GM23338 (cell line): Measurements from ENCODE around the gene PTBP3. TPM values are rescaled to one million over a fixed set of nuclear protein-coding genes. Genes with fewer than 3 reads are reported as not detected.

Experiments
- ATAC-seq: fragments of 200-7000 bp; cut with Tn5 transposase; 3 replicates; pipeline ENCODE4 v1.9.1; 2020
- DNase-seq: peaks from one replicate; pipeline ENCODE4 v3.0.0-alpha.2; 2015; ENCODE audit warnings: low spot score
- H2AFZ ChIP-seq: fragments of 200-600 bp; sonication (generic); 2 replicates; pipeline ENCODE4 v1.8.0; 2016; ENCODE audit warnings: antibody characterized with exemption, mild to moderate bottlenecking, moderate library complexity
- H3F3A ChIP-seq: fragments of 200-600 bp; sonication (generic); replicated peaks from 2 replicates; pipeline ENCODE4 v1.8.0; 2017; ENCODE audit warnings: antibody characterized with exemption, mixed run types, low read depth
- H3K27ac ChIP-seq: fragments of 200-600 bp; sonication (generic); 2 replicates; pipeline ENCODE4 v1.6.1; 2016; ENCODE audit warnings: low read depth
- H3K27me3 ChIP-seq: fragments of 200-600 bp; sonication (generic); 2 replicates; pipeline ENCODE4 v1.8.0; 2016; ENCODE audit warnings: mild to moderate bottlenecking, mixed run types, moderate library complexity; ENCODE audit not compliant: insufficient read depth
- H3K36me3 ChIP-seq: fragments of 200-600 bp; sonication (generic); 2 replicates; pipeline ENCODE4 v1.8.0; 2016; ENCODE audit warnings: mild to moderate bottlenecking; ENCODE audit not compliant: insufficient read depth
- H3K4me1 ChIP-seq: fragments of 200-600 bp; sonication (generic); 2 replicates; pipeline ENCODE4 v1.8.0; 2016; ENCODE audit warnings: mild to moderate bottlenecking, moderate library complexity; ENCODE audit not compliant: insufficient read depth
- H3K4me2 ChIP-seq: fragments of 200-600 bp; sonication (generic); 2 replicates; pipeline ENCODE4 v1.7.1; 2017; ENCODE audit warnings: mixed run types
- H3K4me3 ChIP-seq: fragments of 200-600 bp; sonication (generic); 2 replicates; pipeline ENCODE4 v1.6.1; 2016; ENCODE audit warnings: mixed run types
- H3K79me2 ChIP-seq: fragments of 200-600 bp; sonication (generic); replicated peaks from 2 replicates; pipeline ENCODE4 v1.8.0; 2017; ENCODE audit warnings: mild to moderate bottlenecking; ENCODE audit not compliant: insufficient read depth
- H3K9me2 ChIP-seq: fragments of 200-600 bp; sonication (generic); 2 replicates; pipeline ENCODE4 v1.8.0; 2017; ENCODE audit not compliant: insufficient read depth
- H4K20me1 ChIP-seq: fragments of 200-600 bp; sonication (generic); replicated peaks from 2 replicates; pipeline ENCODE4 v1.8.0; 2017; ENCODE audit warnings: mild to moderate bottlenecking; ENCODE audit not compliant: insufficient read depth
- H3K27ac Mint-ChIP-seq: 2 replicates; pipeline ENCODE4 v1.8.0; 2020; ENCODE audit warnings: inconsistent platforms, mild to moderate bottlenecking, moderate library complexity, mixed read lengths
- H3K27me3 Mint-ChIP-seq: 3 replicates; pipeline ENCODE4 v1.8.0; 2022; ENCODE audit warnings: low read depth, mild to moderate bottlenecking, moderate library complexity, mixed read lengths, inconsistent platforms; ENCODE audit not compliant: insufficient read depth, poor library complexity
- H3K36me3 Mint-ChIP-seq: 3 replicates; pipeline ENCODE4 v1.8.0; 2021; ENCODE audit warnings: low read depth, mild to moderate bottlenecking, inconsistent platforms, moderate library complexity, mixed read lengths
- H3K4me1 Mint-ChIP-seq: 3 replicates; pipeline ENCODE4 v1.8.0; 2020; ENCODE audit warnings: mild to moderate bottlenecking, inconsistent platforms, mixed read lengths
- H3K4me3 Mint-ChIP-seq: 3 replicates; pipeline ENCODE4 v1.8.0; 2021; ENCODE audit warnings: moderate library complexity, mild to moderate bottlenecking, inconsistent platforms, mixed read lengths
- H3K9me3 Mint-ChIP-seq: 3 replicates; pipeline ENCODE4 v1.8.0; 2020; ENCODE audit warnings: moderate library complexity, mild to moderate bottlenecking, inconsistent platforms, mixed read lengths
- CREB1 ChIP-seq: fragments of 250-450 bp; sonication (Bioruptor Pico); IDR thresholded peaks from 2 replicates; pipeline ENCODE4 v1.5.0; 2020; ENCODE audit warnings: low read depth, mild to moderate bottlenecking, moderate library complexity
- EZH2 ChIP-seq: fragments of 200-600 bp; sonication (generic); IDR thresholded peaks from one replicate; pipeline ENCODE4 v1.8.0; 2017; ENCODE audit warnings: antibody characterized with exemption, mild to moderate bottlenecking, low read depth; ENCODE audit not compliant: unreplicated experiment
- EZH2phosphoT487 ChIP-seq: fragments of 200-600 bp; sonication (generic); IDR thresholded peaks from one replicate; pipeline ENCODE4 v1.8.1; 2018; ENCODE audit warnings: antibody characterized with exemption; ENCODE audit not compliant: unreplicated experiment
- JUNB ChIP-seq: IDR thresholded peaks from one replicate; pipeline ENCODE4 v1.6.1; 2016; ENCODE audit warnings: antibody characterized with exemption; ENCODE audit not compliant: unreplicated experiment
- NANOG ChIP-seq: IDR thresholded peaks from 2 replicates; pipeline ENCODE4 v1.6.1; 2016; ENCODE audit warnings: antibody characterized with exemption, borderline replicate concordance
- POLR2AphosphoS5 ChIP-seq: IDR thresholded peaks from 2 replicates; pipeline ENCODE4 v1.6.1; 2016; ENCODE audit warnings: antibody characterized with exemption, low read depth
- STAT1 ChIP-seq: IDR thresholded peaks from one replicate; pipeline ENCODE4 v1.6.1; 2016; ENCODE audit warnings: antibody characterized with exemption; ENCODE audit not compliant: unreplicated experiment
- ZNF114 ChIP-seq: fragments of 250-450 bp; sonication (Bioruptor Pico); IDR thresholded peaks from 2 replicates; pipeline ENCODE4 v1.5.0; 2020; ENCODE audit warnings: mild to moderate bottlenecking, moderate library complexity
- ZNF331 ChIP-seq: fragments of 250-450 bp; sonication (Bioruptor Pico); IDR thresholded peaks from 2 replicates; pipeline ENCODE4 v1.5.0; 2020; ENCODE audit warnings: low read depth, mild to moderate bottlenecking, moderate library complexity
- polyA plus RNA-seq: library from polyadenylated mRNA; unstranded; fragments of >200 nt; fragmentation: Nextera tagmentation; extraction: Ambion mirVana; gene quantifications from 2 replicates; pipeline ENCODE4 v1.2.1, GENCODE V29; 2016
- total RNA-seq: library from RNA; depleted of rRNA; stranded (reverse); fragments of >200 nt; shearing (Covaris generic); gene quantifications from 2 replicates; pipeline ENCODE4 v1.2.3, GENCODE V29; 2014
- TF ChIP-seq, protein P1 (sequence below): IDR thresholded peaks from one replicate; pipeline ENCODE4 v1.6.1; 2018; ENCODE audit warnings: antibody characterized with exemption; ENCODE audit not compliant: unreplicated experiment
- TF ChIP-seq, protein P2 (sequence below): fragments of 250-450 bp; sonication (Bioruptor Pico); IDR thresholded peaks from 2 replicates; pipeline ENCODE4 v1.5.0; 2020; ENCODE audit warnings: mild to moderate bottlenecking, moderate library complexity
- TF ChIP-seq, protein P3 (sequence below), 2 experiments: fragments of 200-600 bp in 1 of 2; sonication (generic) in 1 of 2; conservative IDR thresholded peaks; 2 replicates each; pipeline versions ENCODE4 v1.5.1 to v1.6.1; 2016 to 2017; ENCODE audit warnings: antibody characterized with exemption in 2 of 2, low read depth in 2 of 2, mild to moderate bottlenecking in 2 of 2, moderate library complexity in 1 of 2
- TF ChIP-seq, protein P4 (sequence below): IDR thresholded peaks from 2 replicates; pipeline ENCODE4 v1.6.1; 2016; ENCODE audit warnings: antibody characterized with exemption

The PTBP3 gene
- total and polyA plus RNA-seq, 2 experiments from 2014 or later: 20.0 to 92.9 TPM

DNA sequence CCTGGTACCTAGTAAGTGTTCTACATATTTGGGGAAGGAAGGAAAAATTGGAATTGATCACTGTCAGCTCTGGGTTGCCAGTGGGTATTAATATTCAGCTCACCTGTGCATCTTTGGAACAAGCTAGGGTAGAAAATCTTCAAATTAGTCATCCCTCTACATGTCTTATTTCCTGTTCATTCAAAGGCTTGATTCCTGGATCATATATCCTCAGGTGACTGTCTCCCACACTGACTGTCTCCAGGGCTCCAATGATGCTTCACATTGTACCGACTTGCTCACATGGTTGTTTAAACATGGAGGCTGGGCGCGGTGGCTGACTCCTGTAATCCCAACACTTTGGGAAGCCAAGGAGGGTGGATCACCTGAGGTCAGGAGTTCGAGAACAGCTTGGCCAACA, 146.7 kb downstream of the PTBP3 start:
- TF ChIP-seq EZH2phosphoT487 (no peak), NANOG (no peak), JUNB (no peak), ZNF331 (CRISPR knock-in tag) (no peak), EZH2 (no peak), STAT1 (no peak), ZNF114 (CRISPR knock-in tag) (no peak), POLR2AphosphoS5 (no peak), CREB1 (no peak)
- TF ChIP-seq, protein P1, sequence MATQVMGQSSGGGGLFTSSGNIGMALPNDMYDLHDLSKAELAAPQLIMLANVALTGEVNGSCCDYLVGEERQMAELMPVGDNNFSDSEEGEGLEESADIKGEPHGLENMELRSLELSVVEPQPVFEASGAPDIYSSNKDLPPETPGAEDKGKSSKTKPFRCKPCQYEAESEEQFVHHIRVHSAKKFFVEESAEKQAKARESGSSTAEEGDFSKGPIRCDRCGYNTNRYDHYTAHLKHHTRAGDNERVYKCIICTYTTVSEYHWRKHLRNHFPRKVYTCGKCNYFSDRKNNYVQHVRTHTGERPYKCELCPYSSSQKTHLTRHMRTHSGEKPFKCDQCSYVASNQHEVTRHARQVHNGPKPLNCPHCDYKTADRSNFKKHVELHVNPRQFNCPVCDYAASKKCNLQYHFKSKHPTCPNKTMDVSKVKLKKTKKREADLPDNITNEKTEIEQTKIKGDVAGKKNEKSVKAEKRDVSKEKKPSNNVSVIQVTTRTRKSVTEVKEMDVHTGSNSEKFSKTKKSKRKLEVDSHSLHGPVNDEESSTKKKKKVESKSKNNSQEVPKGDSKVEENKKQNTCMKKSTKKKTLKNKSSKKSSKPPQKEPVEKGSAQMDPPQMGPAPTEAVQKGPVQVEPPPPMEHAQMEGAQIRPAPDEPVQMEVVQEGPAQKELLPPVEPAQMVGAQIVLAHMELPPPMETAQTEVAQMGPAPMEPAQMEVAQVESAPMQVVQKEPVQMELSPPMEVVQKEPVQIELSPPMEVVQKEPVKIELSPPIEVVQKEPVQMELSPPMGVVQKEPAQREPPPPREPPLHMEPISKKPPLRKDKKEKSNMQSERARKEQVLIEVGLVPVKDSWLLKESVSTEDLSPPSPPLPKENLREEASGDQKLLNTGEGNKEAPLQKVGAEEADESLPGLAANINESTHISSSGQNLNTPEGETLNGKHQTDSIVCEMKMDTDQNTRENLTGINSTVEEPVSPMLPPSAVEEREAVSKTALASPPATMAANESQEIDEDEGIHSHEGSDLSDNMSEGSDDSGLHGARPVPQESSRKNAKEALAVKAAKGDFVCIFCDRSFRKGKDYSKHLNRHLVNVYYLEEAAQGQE: no peak
- TF ChIP-seq, protein P2, sequence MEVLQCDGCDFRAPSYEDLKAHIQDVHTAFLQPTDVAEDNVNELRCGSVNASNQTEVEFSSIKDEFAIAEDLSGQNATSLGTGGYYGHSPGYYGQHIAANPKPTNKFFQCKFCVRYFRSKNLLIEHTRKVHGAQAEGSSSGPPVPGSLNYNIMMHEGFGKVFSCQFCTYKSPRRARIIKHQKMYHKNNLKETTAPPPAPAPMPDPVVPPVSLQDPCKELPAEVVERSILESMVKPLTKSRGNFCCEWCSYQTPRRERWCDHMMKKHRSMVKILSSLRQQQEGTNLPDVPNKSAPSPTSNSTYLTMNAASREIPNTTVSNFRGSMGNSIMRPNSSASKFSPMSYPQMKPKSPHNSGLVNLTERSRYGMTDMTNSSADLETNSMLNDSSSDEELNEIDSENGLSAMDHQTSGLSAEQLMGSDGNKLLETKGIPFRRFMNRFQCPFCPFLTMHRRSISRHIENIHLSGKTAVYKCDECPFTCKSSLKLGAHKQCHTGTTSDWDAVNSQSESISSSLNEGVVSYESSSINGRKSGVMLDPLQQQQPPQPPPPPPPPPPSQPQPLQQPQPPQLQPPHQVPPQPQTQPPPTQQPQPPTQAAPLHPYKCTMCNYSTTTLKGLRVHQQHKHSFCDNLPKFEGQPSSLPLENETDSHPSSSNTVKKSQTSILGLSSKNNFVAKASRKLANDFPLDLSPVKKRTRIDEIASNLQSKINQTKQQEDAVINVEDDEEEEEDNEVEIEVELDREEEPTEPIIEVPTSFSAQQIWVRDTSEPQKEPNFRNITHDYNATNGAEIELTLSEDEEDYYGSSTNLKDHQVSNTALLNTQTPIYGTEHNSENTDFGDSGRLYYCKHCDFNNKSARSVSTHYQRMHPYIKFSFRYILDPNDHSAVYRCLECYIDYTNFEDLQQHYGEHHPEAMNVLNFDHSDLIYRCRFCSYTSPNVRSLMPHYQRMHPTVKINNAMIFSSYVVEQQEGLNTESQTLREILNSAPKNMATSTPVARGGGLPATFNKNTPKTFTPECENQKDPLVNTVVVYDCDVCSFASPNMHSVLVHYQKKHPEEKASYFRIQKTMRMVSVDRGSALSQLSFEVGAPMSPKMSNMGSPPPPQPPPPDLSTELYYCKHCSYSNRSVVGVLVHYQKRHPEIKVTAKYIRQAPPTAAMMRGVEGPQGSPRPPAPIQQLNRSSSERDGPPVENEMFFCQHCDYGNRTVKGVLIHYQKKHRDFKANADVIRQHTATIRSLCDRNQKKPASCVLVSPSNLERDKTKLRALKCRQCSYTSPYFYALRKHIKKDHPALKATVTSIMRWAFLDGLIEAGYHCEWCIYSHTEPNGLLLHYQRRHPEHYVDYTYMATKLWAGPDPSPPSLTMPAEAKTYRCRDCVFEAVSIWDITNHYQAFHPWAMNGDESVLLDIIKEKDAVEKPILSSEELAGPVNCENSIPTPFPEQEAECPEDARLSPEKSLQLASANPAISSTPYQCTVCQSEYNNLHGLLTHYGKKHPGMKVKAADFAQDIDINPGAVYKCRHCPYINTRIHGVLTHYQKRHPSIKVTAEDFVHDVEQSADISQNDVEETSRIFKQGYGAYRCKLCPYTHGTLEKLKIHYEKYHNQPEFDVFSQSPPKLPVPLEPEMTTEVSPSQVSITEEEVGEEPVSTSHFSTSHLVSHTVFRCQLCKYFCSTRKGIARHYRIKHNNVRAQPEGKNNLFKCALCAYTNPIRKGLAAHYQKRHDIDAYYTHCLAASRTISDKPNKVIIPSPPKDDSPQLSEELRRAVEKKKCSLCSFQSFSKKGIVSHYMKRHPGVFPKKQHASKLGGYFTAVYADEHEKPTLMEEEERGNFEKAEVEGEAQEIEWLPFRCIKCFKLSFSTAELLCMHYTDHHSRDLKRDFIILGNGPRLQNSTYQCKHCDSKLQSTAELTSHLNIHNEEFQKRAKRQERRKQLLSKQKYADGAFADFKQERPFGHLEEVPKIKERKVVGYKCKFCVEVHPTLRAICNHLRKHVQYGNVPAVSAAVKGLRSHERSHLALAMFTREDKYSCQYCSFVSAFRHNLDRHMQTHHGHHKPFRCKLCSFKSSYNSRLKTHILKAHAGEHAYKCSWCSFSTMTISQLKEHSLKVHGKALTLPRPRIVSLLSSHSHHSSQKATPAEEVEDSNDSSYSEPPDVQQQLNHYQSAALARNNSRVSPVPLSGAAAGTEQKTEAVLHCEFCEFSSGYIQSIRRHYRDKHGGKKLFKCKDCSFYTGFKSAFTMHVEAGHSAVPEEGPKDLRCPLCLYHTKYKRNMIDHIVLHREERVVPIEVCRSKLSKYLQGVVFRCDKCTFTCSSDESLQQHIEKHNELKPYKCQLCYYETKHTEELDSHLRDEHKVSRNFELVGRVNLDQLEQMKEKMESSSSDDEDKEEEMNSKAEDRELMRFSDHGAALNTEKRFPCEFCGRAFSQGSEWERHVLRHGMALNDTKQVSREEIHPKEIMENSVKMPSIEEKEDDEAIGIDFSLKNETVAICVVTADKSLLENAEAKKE (CRISPR knock-in tag): no peak
- TF ChIP-seq, protein P3, sequence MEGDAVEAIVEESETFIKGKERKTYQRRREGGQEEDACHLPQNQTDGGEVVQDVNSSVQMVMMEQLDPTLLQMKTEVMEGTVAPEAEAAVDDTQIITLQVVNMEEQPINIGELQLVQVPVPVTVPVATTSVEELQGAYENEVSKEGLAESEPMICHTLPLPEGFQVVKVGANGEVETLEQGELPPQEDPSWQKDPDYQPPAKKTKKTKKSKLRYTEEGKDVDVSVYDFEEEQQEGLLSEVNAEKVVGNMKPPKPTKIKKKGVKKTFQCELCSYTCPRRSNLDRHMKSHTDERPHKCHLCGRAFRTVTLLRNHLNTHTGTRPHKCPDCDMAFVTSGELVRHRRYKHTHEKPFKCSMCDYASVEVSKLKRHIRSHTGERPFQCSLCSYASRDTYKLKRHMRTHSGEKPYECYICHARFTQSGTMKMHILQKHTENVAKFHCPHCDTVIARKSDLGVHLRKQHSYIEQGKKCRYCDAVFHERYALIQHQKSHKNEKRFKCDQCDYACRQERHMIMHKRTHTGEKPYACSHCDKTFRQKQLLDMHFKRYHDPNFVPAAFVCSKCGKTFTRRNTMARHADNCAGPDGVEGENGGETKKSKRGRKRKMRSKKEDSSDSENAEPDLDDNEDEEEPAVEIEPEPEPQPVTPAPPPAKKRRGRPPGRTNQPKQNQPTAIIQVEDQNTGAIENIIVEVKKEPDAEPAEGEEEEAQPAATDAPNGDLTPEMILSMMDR (conservative IDR thresholded peaks at IDR 0.05; ENCODE audit: low read depth in 2 of 2): no peak
- TF ChIP-seq, protein P4, sequence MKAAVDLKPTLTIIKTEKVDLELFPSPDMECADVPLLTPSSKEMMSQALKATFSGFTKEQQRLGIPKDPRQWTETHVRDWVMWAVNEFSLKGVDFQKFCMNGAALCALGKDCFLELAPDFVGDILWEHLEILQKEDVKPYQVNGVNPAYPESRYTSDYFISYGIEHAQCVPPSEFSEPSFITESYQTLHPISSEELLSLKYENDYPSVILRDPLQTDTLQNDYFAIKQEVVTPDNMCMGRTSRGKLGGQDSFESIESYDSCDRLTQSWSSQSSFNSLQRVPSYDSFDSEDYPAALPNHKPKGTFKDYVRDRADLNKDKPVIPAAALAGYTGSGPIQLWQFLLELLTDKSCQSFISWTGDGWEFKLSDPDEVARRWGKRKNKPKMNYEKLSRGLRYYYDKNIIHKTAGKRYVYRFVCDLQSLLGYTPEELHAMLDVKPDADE: no peak
- Histone ChIP-seq H3K4me1 (peaks cover 5% of the 10 kb centered on the region; the same call in 1 of the 2 replicates), H3K36me3 (no peaks in the 10 kb centered on the region), H3K27me3 (no peaks in the 10 kb centered on the region), H3F3A (no peaks in the 10 kb centered on the region), H3K27ac (no peak overlapping the region), H3K4me3 (no peak overlapping the region), H3K9me2 (no peaks in the 10 kb centered on the region), H2AFZ (no peak overlapping the region), H4K20me1 (no peaks in the 10 kb centered on the region), H3K79me2 (no peaks in the 10 kb centered on the region), H3K4me2 (no peak overlapping the region)
- H3K4me3 Mint-ChIP-seq: no peak overlapping the region
- peaks cover 8% of the 10 kb centered on the region; the same call in 2 of the 3 replicates for H3K9me3 Mint-ChIP-seq
- H3K36me3 Mint-ChIP-seq: no peaks in the 10 kb centered on the region
- ATAC-seq: no peak
- peaks cover 4% of the 10 kb centered on the region for H3K27me3 Mint-ChIP-seq
- peaks cover 7% of the 10 kb centered on the region; the same call in 2 of the 3 replicates for H3K4me1 Mint-ChIP-seq
- no peak for DNase-seq
- H3K27ac Mint-ChIP-seq: no peak overlapping the region
